ENCODE results near the gene DNAH7. TPM values are rescaled to one million over a fixed set of nuclear protein-coding genes. Genes with fewer than 3 reads are reported as not detected.
A peak's percentile ranks its signal among the peaks of the same experiment; 100 is the strongest.
"Not testable (repeated sequence)": the region's sequence is repeated elsewhere in the genome, so short reads cannot be mapped to it uniquely, and the experiment has no call there.

Gene DNAH7
- total RNA-seq = 1.0 and 7.9 TPM in 2 replicates

DNA sequence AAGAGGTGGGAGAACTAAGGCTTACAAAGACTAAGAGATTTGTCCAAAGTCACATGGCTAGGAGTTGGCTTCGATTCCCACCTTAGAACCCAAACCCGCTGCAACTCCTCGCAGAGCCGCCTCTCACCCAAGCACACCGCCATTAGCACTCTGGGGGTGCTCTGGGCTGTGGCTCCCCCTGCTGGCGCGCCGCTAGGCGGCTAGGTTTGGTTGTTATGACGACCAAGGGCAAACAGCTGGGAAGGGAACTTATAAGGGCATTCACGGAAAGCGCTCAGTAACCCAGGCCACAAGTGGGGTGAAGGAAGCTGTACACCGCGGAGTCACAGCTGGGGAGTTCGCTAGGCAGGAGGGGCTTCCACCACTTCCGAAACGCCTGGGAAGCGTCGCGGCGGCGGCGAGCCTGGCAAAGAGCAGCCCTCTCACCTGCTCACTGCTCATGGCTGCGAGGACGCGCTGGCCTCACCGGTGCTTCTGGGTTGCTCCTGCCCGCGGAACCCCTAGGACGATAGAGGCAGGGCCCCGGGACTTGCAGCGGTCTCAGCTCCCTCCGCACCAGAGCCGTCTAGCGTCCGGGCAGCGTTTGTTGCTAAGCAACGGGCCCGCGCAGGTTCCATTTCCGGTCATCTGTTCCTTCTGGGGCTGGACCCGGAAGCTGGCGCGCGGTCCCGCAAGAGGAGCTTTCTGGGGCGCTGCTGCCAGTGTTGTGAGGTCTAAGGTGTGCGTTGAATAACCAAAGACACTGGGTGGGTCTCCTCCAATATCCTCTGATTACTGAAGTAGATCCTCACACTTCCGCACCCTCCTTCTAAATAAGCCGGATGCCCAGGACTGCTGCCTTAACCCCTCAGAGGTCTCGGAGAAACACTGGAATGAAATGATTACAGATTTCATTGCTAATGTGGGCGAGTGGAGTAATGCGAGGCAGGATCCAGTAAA lies at the start of gene DNAH7:
Gene DNAH7 (minus strand): TSS at position 567 of the 939 bp plus-strand sequence. CDS start 126 bp downstream, at position 441.
- DNase-seq (ENCODE audit: low read depth) = peak; percentile 76

GRCh38 chr2:196117214-196117705 lies 48.6 kb upstream of the DNAH7 start:
- DNase-seq (ENCODE audit: low read depth) = no peak

- peak; percentile 97 for DNase-seq (ENCODE audit: low read depth)
Observed at GRCh38 chr2:196113061-196113974, 44.7 kb upstream of the DNAH7 start.

- peak; percentile 99 for DNase-seq (ENCODE audit: low read depth)
Observed at GRCh38 chr2:196112418-196113034, 43.9 kb upstream of the DNAH7 start.

DNA sequence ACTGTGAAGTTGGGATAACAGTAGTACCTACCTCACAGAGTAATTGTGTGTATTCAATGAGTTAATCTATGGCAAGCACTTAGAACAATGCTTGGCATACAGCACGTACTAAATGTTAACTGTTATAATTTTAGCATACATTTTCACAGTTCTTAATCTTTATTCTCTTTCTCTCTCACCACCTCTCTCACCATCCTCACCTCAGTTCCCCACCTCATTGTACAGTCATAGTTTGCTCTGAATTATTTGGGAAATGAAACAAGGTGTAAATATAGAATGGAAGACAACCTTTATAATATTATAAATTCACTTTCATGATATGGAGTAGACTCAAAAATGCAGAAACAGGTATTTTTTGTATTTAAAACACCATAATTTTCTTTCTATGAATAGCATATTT lies 40.0 kb upstream of the DNAH7 start:
- no peak for DNase-seq (ENCODE audit: low read depth)

DNA sequence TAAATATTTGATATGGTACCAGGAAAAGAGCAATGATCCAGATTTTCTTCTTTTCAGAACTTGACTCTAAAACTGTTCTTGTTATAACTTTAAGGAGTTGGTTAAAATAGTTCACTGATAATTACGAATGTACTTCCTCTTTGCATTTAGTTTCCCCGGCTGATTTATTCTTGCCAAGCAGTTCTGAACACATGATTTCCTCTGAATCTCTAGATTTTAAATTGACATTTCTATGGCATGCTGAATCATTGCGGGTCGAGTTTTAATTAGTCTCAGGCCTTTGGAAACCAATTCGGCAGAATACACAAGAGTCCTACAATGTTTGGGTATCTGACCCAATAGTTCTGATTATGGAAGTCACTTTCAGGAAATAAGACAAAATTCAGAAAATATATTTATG lies 37.3 kb upstream of the DNAH7 start:
- DNase-seq (ENCODE audit: low read depth) = peak; percentile 29

GRCh38 chr2:196104066-196104465 lies 35.4 kb upstream of the DNAH7 start:
- peak; percentile 36 for DNase-seq (ENCODE audit: low read depth)

DNA sequence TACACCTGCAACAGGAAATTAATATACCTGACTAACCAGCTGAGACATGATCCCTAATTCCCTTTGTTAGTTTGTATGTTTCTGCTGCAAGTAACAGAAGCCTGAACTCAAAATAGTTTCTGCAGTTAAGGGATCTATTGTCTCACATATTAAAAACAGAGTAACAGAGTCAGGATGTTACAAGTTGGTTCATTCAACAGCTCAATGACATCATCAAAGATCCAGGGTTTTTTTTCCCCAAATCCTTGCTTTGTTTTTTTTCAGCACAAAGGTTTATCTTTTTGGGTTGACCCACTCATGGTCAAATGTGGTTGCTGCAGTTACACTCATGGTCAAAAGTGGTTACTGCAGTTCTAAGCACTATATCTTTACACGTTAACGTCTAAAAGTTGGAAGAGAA lies 35.0 kb upstream of the DNAH7 start:
- no peak for DNase-seq (ENCODE audit: low read depth)

DNA sequence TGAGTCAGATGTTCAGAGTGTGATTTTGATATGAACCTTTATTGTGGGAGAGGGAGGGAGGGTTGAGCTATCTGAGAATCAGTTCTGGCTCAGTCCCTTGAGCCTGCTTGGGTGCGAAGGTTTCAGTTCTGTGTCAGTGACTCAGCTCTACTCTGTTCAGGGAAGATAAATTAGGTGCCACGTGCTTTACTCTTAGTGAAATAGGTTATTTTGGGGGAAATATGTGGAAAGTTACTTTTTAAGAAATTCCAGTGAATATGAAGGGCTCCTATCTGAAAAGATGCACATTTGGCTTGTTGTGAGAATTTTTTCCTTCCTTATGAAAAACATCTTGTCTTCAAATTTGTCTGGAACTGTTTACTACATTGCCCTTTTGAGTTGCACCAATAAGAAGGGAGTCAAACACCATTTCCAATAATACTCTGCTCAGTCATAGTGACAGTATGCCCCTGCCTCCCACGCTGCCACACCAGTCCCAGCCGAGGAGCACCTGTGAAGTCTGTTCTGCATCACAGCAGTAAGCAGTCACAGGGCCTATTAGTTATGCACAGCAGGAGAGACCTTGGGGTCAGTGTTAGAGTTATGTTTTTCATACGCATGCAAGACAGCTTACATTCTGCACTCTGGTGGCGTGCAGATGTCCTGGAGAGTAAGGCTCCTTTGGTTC lies 32.8 kb upstream of the DNAH7 start:
- peak; percentile 31 for DNase-seq (ENCODE audit: low read depth)

- DNase-seq (ENCODE audit: low read depth) = no peak
Observed at GRCh38 chr2:196099916-196100315, 31.3 kb upstream of the DNAH7 start.

DNA sequence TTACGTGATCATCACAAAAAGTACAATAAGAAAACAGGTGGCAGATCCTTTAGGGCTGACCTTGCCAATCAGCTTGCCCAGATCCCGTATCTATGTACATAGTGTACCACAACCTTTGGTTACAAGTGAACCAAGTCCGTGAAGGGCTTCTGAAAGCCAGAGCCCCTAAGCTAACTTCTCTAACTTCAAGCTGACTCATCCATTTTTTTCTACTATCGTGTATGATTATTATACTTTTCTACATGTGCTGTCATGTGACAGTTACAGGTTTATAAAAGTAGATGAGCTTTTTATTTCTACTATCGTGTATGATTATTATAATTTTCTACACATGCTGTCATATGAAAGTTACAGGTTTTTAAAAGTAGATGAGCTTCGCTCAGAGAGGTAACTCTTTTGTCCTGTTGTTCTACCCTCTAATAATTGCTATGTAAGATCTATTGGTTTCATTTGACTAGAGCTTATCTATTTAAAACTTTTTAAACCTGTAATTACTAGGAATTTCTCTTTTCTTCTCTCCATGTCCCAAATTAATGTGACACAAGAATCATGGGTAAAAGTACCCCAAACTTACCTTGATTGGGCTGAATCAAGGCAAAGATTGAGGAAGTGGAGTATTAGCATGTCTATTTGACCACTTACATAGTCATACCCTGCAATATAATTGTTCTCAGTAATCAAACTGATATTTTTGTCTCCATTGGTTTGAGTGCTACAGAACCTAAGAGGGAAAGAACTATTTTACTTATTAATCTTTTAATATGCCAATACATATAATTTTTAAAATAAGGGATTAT lies 29.4 kb upstream of the DNAH7 start:
- no peak for DNase-seq (ENCODE audit: low read depth)

- DNase-seq (ENCODE audit: low read depth) = no peak
Observed at GRCh38 chr2:196096982-196097745, 28.5 kb upstream of the DNAH7 start.

DNA sequence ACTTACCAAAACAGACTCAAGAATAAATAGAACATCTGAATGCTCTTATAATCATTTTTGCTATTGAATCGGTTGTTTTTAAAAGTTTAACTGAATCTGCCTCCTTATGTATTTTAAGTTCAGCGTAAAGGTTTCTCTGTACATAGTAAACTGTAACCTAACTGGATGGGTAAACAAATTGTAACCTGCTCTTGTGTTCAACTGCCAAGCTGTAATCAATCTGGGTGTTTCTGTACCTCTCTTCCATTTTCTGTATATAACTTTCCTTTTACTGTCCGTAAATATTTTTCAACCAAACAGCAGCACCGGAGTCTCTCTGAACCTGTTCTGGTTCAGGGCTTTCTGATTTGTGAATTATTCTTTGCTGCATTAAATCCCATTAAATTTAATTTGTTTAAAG lies 27.6 kb upstream of the DNAH7 start:
- DNase-seq (ENCODE audit: low read depth) = no peak

DNA sequence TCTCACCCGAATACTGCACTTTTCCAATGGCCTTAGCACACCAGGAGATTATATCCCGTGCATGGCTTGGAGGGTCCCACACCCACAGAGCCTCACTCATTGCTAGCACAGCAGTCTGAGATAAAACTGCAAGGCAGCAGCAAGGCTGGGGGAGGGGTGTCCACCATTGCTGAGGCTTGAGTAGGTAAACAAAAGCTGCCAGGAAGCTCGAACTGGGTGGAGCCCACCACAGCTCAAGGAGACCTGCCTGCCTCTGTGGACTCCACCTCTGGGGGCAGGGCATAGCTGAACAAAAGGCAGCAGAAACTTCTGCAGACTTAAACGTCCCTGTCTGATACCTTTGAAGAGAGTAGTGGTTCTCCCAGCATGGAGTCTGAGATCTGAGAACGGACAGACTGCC lies 20.8 kb upstream of the DNAH7 start:
- not testable (repeated sequence) for DNase-seq (ENCODE audit: low read depth)

- DNase-seq (ENCODE audit: low read depth) = peak; percentile 56
Observed at GRCh38 chr2:196088203-196088602, 19.6 kb upstream of the DNAH7 start.

GRCh38 chr2:196086517-196087368 lies 18.1 kb upstream of the DNAH7 start:
- DNase-seq (ENCODE audit: low read depth) = no peak

DNA sequence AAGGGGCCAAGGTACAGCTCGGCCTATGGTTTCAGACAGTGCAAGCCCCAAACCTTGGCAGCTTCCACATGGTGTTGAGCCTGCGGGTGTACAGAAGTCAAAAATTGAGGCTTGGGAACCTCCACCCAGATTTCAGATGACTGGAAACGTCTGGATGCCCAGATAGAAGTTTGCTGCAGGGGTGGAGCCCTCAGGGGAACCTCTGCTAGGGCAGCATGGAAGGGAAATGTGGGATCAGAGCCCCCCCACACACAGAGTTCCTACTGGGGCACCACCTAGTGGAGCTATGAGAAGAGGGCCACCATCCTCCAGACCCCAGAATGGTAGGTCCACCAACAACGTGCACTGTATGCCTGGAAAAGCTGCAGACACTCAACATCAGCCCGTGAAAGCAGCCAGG lies 15.0 kb upstream of the DNAH7 start:
- no peak for DNase-seq (ENCODE audit: low read depth)

- DNase-seq (ENCODE audit: low read depth) = no peak
Observed at GRCh38 chr2:196080526-196080925, 11.9 kb upstream of the DNAH7 start.

GRCh38 chr2:196079052-196079451 lies 10.4 kb upstream of the DNAH7 start:
- DNase-seq (ENCODE audit: low read depth) = peak; percentile 56

All from renal cortical epithelial cell (primary cell).